ENCODE data around the gene GTF2F2.
"Not testable (repeated sequence)": the region's sequence is repeated elsewhere in the genome, so short reads cannot be mapped to it uniquely, and the experiment has no call there.

Gene GTF2F2

GRCh38 chr13:45258334-45258675, 138.0 kb downstream of the GTF2F2 start:
- Mint-ChIP-seq H3K9me3 (no peaks in the 10 kb centered on the region), H3K4me1 (no peaks in the 10 kb centered on the region), H3K27ac (no peak overlapping the region), H3K36me3 (peaks cover 13% of the 10 kb centered on the region), H3K27me3 (no peaks in the 10 kb centered on the region), H3K4me3 (no peak overlapping the region)
- ATAC-seq = no peak

- Mint-ChIP-seq H3K4me1 (no peaks in the 10 kb centered on the region), H3K36me3 (peaks cover 22% of the 10 kb centered on the region), H3K27ac (no peak overlapping the region), H3K4me3 (no peak overlapping the region), H3K9me3 (no peaks in the 10 kb centered on the region), H3K27me3 (no peaks in the 10 kb centered on the region)
- no peak for ATAC-seq
Measured at GRCh38 chr13:45267215-45267614, 146.9 kb downstream of the GTF2F2 start.

- Mint-ChIP-seq H3K4me3 (no peak overlapping the region), H3K9me3 (no peaks in the 10 kb centered on the region), H3K27me3 (no peaks in the 10 kb centered on the region), H3K36me3 (peaks cover 15% of the 10 kb centered on the region), H3K4me1 (no peaks in the 10 kb centered on the region), H3K27ac (no peak overlapping the region)
- no peak for ATAC-seq
Measured at GRCh38 chr13:45269204-45269603, 148.9 kb downstream of the GTF2F2 start.

GRCh38 chr13:45276913-45277312, 156.6 kb downstream of the GTF2F2 start:
- Mint-ChIP-seq H3K9me3 (peaks cover 2% of the 10 kb centered on the region), H3K4me3 (no peak overlapping the region), H3K27me3 (no peaks in the 10 kb centered on the region), H3K4me1 (peaks cover 9% of the 10 kb centered on the region), H3K27ac (peak overlapping the region; percentile 56), H3K36me3 (peaks cover 21% of the 10 kb centered on the region)
- no peak for ATAC-seq

- Mint-ChIP-seq H3K4me3 (no peak overlapping the region), H3K4me1 (peaks cover 9% of the 10 kb centered on the region), H3K36me3 (peaks cover 23% of the 10 kb centered on the region), H3K9me3 (peaks cover 2% of the 10 kb centered on the region), H3K27ac (no peak overlapping the region), H3K27me3 (no peaks in the 10 kb centered on the region)
- ATAC-seq = no peak
Measured at GRCh38 chr13:45278096-45278645, 157.9 kb downstream of the GTF2F2 start.

- H3K27me3 Mint-ChIP-seq = no peaks in the 10 kb centered on the region
- H3K27ac Mint-ChIP-seq = no peak overlapping the region
- no peak for ATAC-seq
- peaks cover 23% of the 10 kb centered on the region for H3K36me3 Mint-ChIP-seq
- H3K4me1 Mint-ChIP-seq = peaks cover 9% of the 10 kb centered on the region
- no peak overlapping the region for H3K4me3 Mint-ChIP-seq
- peaks cover 2% of the 10 kb centered on the region for H3K9me3 Mint-ChIP-seq
Measured at GRCh38 chr13:45280011-45280410, 159.7 kb downstream of the GTF2F2 start.

GRCh38 chr13:45280751-45281634, 160.7 kb downstream of the GTF2F2 start:
- H3K4me3 Mint-ChIP-seq = no peak overlapping the region
- H3K27me3 Mint-ChIP-seq = no peaks in the 10 kb centered on the region
- H3K36me3 Mint-ChIP-seq = peaks cover 29% of the 10 kb centered on the region
- peaks cover 9% of the 10 kb centered on the region for H3K4me1 Mint-ChIP-seq
- ATAC-seq = peak; percentile 85
- H3K27ac Mint-ChIP-seq = no peak overlapping the region
- peaks cover 2% of the 10 kb centered on the region for H3K9me3 Mint-ChIP-seq

GRCh38 chr13:45282994-45283393, 162.7 kb downstream of the GTF2F2 start:
- Mint-ChIP-seq H3K4me1 (no peaks in the 10 kb centered on the region), H3K4me3 (no peak overlapping the region), H3K36me3 (peaks cover 21% of the 10 kb centered on the region), H3K27ac (no peak overlapping the region), H3K27me3 (no peaks in the 10 kb centered on the region), H3K9me3 (no peaks in the 10 kb centered on the region)
- no peak for ATAC-seq

- H3K36me3 Mint-ChIP-seq = peaks cover 27% of the 10 kb centered on the region
- H3K4me3 Mint-ChIP-seq = no peak overlapping the region
- H3K9me3 Mint-ChIP-seq = no peaks in the 10 kb centered on the region
- no peaks in the 10 kb centered on the region for H3K4me1 Mint-ChIP-seq
- ATAC-seq = no peak
- H3K27me3 Mint-ChIP-seq = no peaks in the 10 kb centered on the region
- no peak overlapping the region for H3K27ac Mint-ChIP-seq
Measured at GRCh38 chr13:45289936-45290563, 169.7 kb downstream of the GTF2F2 start.

- Mint-ChIP-seq H3K9me3 (no peaks in the 10 kb centered on the region), H3K4me1 (peaks cover 12% of the 10 kb centered on the region), H3K4me3 (no peak overlapping the region), H3K36me3 (peaks cover 20% of the 10 kb centered on the region), H3K27ac (no peak overlapping the region), H3K27me3 (no peaks in the 10 kb centered on the region)
- no peak for ATAC-seq
Measured at GRCh38 chr13:45292176-45292575, 171.9 kb downstream of the GTF2F2 start.

GRCh38 chr13:45295536-45295935, 175.2 kb downstream of the GTF2F2 start:
- H3K27me3 Mint-ChIP-seq = no peaks in the 10 kb centered on the region
- peaks cover 23% of the 10 kb centered on the region for H3K4me1 Mint-ChIP-seq
- no peaks in the 10 kb centered on the region for H3K9me3 Mint-ChIP-seq
- peaks cover 7% of the 10 kb centered on the region for H3K36me3 Mint-ChIP-seq
- no peak overlapping the region for H3K4me3 Mint-ChIP-seq
- H3K27ac Mint-ChIP-seq = no peak overlapping the region
- ATAC-seq = no peak

GRCh38 chr13:45296259-45296658, 175.9 kb downstream of the GTF2F2 start:
- Mint-ChIP-seq H3K36me3 (peaks cover 7% of the 10 kb centered on the region), H3K4me1 (peaks cover 23% of the 10 kb centered on the region), H3K4me3 (no peak overlapping the region), H3K27me3 (no peaks in the 10 kb centered on the region), H3K9me3 (no peaks in the 10 kb centered on the region), H3K27ac (no peak overlapping the region)
- ATAC-seq = no peak

- no peak for ATAC-seq
- Mint-ChIP-seq H3K27me3 (no peaks in the 10 kb centered on the region), H3K4me1 (peaks cover 23% of the 10 kb centered on the region), H3K4me3 (no peak overlapping the region), H3K9me3 (no peaks in the 10 kb centered on the region), H3K27ac (peak overlapping the region; percentile 30), H3K36me3 (no peaks in the 10 kb centered on the region)
Measured at GRCh38 chr13:45297456-45298205, 177.3 kb downstream of the GTF2F2 start.

GRCh38 chr13:45298206-45298505, 177.8 kb downstream of the GTF2F2 start:
- no peaks in the 10 kb centered on the region for H3K9me3 Mint-ChIP-seq
- no peaks in the 10 kb centered on the region for H3K27me3 Mint-ChIP-seq
- no peak overlapping the region for H3K4me3 Mint-ChIP-seq
- peak overlapping the region; percentile 30 for H3K27ac Mint-ChIP-seq
- H3K4me1 Mint-ChIP-seq = peaks cover 23% of the 10 kb centered on the region
- H3K36me3 Mint-ChIP-seq = no peaks in the 10 kb centered on the region
- no peak for ATAC-seq

- not testable (repeated sequence) for H3K27ac Mint-ChIP-seq, ATAC-seq, H3K4me3 Mint-ChIP-seq, H3K9me3 Mint-ChIP-seq, H3K36me3 Mint-ChIP-seq, H3K27me3 Mint-ChIP-seq
- peaks cover 23% of the 10 kb centered on the region for H3K4me1 Mint-ChIP-seq
Measured at GRCh38 chr13:45298550-45298949, 178.2 kb downstream of the GTF2F2 start.

Data from stimulated activated memory B cell treated with anti-CD40 and anti-IgM and Interleukin-4, amounts not matched to agents 10 μg/mL and 1 μg/mL and 100 μg/mL, for 72 hours (primary cell).